ENCODE measurements around the gene NF1. TPM values are rescaled to one million over a fixed set of nuclear protein-coding genes. Genes with fewer than 3 reads are reported as not detected.

The NF1 gene
- total RNA-seq, 1 donor from 2014 or later = 53.7 TPM

GRCh38 chr17:31327534-31328159 lies 232.9 kb downstream of the NF1 start:
- FAIRE-seq (no peak), DNase-seq (ENCODE audit: low read depth) (peak; percentile 95)
- H3K27me3 ChIP-seq (ENCODE audit: insufficient read depth, low read length) = no peaks in the 10 kb centered on the region
- H3K4me3 ChIP-seq (ENCODE audit: insufficient read depth, low read depth, low read length) = no peak overlapping the region
- H3K79me2 ChIP-seq (ENCODE audit: insufficient read depth, low read length) = no peaks in the 10 kb centered on the region
- H3K9me3 ChIP-seq (ENCODE audit: insufficient read depth, low read depth, low read length) = no peaks in the 10 kb centered on the region
- peaks cover 10% of the 10 kb centered on the region for H3K36me3 Mint-ChIP-seq (ENCODE audit: low read depth, unreplicated experiment)
- no peak for TF ChIP-seq EZH2 (IDR thresholded peaks at IDR 0.05; ENCODE audit: insufficient read depth, low read length)
- TF ChIP-seq CTCF (IDR thresholded peaks at IDR 0.05; ENCODE audit: insufficient read depth, low read depth, low read length) = no peak
- H3K4me1 ChIP-seq (ENCODE audit: insufficient read depth, low read length) = peaks cover 15% of the 10 kb centered on the region
- no peaks in the 10 kb centered on the region for H3K27me3 Mint-ChIP-seq (ENCODE audit: low read depth, unreplicated experiment)
- H3K36me3 ChIP-seq (ENCODE audit: insufficient read depth, low read length) = peaks cover 3% of the 10 kb centered on the region
- H3K4me1 Mint-ChIP-seq (ENCODE audit: low read depth, unreplicated experiment) = peaks cover 34% of the 10 kb centered on the region
- peaks cover 8% of the 10 kb centered on the region for H4K20me1 ChIP-seq (ENCODE audit: insufficient read depth, low read length)
- H3K27ac ChIP-seq (ENCODE audit: low read depth, low read length) = peak overlapping the region; percentile 76
- H3K9me3 Mint-ChIP-seq (ENCODE audit: unreplicated experiment) = no peaks in the 10 kb centered on the region
- H3K4me3 Mint-ChIP-seq (ENCODE audit: unreplicated experiment) = peak overlapping the region; percentile 35
- peak overlapping the region; percentile 94 for H3K27ac Mint-ChIP-seq (ENCODE audit: unreplicated experiment)
- peak overlapping the region; percentile 77 for H3K4me2 ChIP-seq (ENCODE audit: low read length)
- peak overlapping the region; percentile 47 for H3K9ac ChIP-seq (ENCODE audit: low read length)
- no peak overlapping the region for H2AFZ ChIP-seq (ENCODE audit: low read depth, low read length)

GRCh38 chr17:31328160-31328535 lies 233.4 kb downstream of the NF1 start:
- Histone ChIP-seq H4K20me1 (ENCODE audit: insufficient read depth, low read length) (peaks cover 8% of the 10 kb centered on the region), H3K4me3 (ENCODE audit: insufficient read depth, low read depth, low read length) (no peak overlapping the region), H3K27ac (ENCODE audit: low read depth, low read length) (peak overlapping the region; percentile 76), H2AFZ (ENCODE audit: low read depth, low read length) (no peak overlapping the region), H3K36me3 (ENCODE audit: insufficient read depth, low read length) (peaks cover 3% of the 10 kb centered on the region), H3K27me3 (ENCODE audit: insufficient read depth, low read length) (no peaks in the 10 kb centered on the region), H3K9me3 (ENCODE audit: insufficient read depth, low read depth, low read length) (no peaks in the 10 kb centered on the region), H3K4me1 (ENCODE audit: insufficient read depth, low read length) (peaks cover 15% of the 10 kb centered on the region), H3K4me2 (ENCODE audit: low read length) (peak overlapping the region; percentile 77), H3K79me2 (ENCODE audit: insufficient read depth, low read length) (no peaks in the 10 kb centered on the region), H3K9ac (ENCODE audit: low read length) (peak overlapping the region; percentile 47)
- peaks cover 34% of the 10 kb centered on the region for H3K4me1 Mint-ChIP-seq (ENCODE audit: low read depth, unreplicated experiment)
- peaks cover 10% of the 10 kb centered on the region for H3K36me3 Mint-ChIP-seq (ENCODE audit: low read depth, unreplicated experiment)
- no peak for TF ChIP-seq CTCF (IDR thresholded peaks at IDR 0.05; ENCODE audit: insufficient read depth, low read depth, low read length)
- TF ChIP-seq EZH2 (IDR thresholded peaks at IDR 0.05; ENCODE audit: insufficient read depth, low read length) = no peak
- H3K27me3 Mint-ChIP-seq (ENCODE audit: low read depth, unreplicated experiment) = no peaks in the 10 kb centered on the region
- no peaks in the 10 kb centered on the region for H3K9me3 Mint-ChIP-seq (ENCODE audit: unreplicated experiment)
- DNase-seq (ENCODE audit: low read depth) (peak; percentile 73), FAIRE-seq (peak; percentile 93)
- peak overlapping the region; percentile 94 for H3K27ac Mint-ChIP-seq (ENCODE audit: unreplicated experiment)
- H3K4me3 Mint-ChIP-seq (ENCODE audit: unreplicated experiment) = peak overlapping the region; percentile 29

DNA sequence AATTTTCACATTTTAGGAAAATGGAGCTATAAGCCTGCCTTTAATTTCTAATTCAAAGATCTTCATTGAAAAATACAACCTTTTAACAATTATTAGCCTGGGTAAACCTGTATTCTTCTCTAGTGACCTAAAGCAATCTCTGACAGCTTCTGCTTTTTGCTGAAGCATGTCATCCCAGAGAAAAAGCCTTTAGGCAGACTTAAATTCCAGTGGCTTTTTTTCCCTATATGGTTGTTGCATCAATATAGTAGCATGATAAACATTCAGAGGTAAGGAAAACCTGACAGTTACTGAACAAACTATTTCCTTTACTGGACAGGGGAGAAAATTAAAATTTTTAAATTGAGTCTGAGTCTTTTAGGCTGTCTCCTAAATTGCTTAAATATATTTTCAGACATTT lies 234.4 kb downstream of the NF1 start:
- Histone ChIP-seq H3K4me3 (ENCODE audit: insufficient read depth, low read depth, low read length) (no peak overlapping the region), H3K27ac (ENCODE audit: low read depth, low read length) (no peak overlapping the region), H3K79me2 (ENCODE audit: insufficient read depth, low read length) (no peaks in the 10 kb centered on the region), H3K9ac (ENCODE audit: low read length) (no peak overlapping the region), H3K27me3 (ENCODE audit: insufficient read depth, low read length) (no peaks in the 10 kb centered on the region), H3K4me2 (ENCODE audit: low read length) (no peak overlapping the region), H3K9me3 (ENCODE audit: insufficient read depth, low read depth, low read length) (no peaks in the 10 kb centered on the region), H4K20me1 (ENCODE audit: insufficient read depth, low read length) (peaks cover 8% of the 10 kb centered on the region), H2AFZ (ENCODE audit: low read depth, low read length) (no peak overlapping the region), H3K36me3 (ENCODE audit: insufficient read depth, low read length) (peaks cover 8% of the 10 kb centered on the region), H3K4me1 (ENCODE audit: insufficient read depth, low read length) (peaks cover 15% of the 10 kb centered on the region)
- Mint-ChIP-seq H3K4me3 (ENCODE audit: unreplicated experiment) (no peak overlapping the region), H3K27me3 (ENCODE audit: low read depth, unreplicated experiment) (no peaks in the 10 kb centered on the region), H3K4me1 (ENCODE audit: low read depth, unreplicated experiment) (peaks cover 29% of the 10 kb centered on the region), H3K27ac (ENCODE audit: unreplicated experiment) (peak overlapping the region; percentile 75), H3K9me3 (ENCODE audit: unreplicated experiment) (no peaks in the 10 kb centered on the region), H3K36me3 (ENCODE audit: low read depth, unreplicated experiment) (peaks cover 6% of the 10 kb centered on the region)
- DNase-seq (ENCODE audit: low read depth) = no peak
- FAIRE-seq = no peak
- TF ChIP-seq EZH2 (IDR thresholded peaks at IDR 0.05; ENCODE audit: insufficient read depth, low read length) (no peak), CTCF (IDR thresholded peaks at IDR 0.05; ENCODE audit: insufficient read depth, low read depth, low read length) (no peak)

All from astrocyte (in vitro differentiated cells and primary cell).